GM12892 (cell line): Measurements from ENCODE around the gene KRT34.

Experiments
- POLR2A ChIP-seq: IDR thresholded peaks from 2 replicates; pipeline ENCODE4 v1.6.1; 2011; ENCODE audit warnings: low read depth, low read length, control low read depth
- POLR2AphosphoS5 ChIP-seq: IDR thresholded peaks from 2 replicates; pipeline ENCODE4 v1.6.1; 2011; ENCODE audit warnings: low read depth, low read length, control low read depth

DNA sequence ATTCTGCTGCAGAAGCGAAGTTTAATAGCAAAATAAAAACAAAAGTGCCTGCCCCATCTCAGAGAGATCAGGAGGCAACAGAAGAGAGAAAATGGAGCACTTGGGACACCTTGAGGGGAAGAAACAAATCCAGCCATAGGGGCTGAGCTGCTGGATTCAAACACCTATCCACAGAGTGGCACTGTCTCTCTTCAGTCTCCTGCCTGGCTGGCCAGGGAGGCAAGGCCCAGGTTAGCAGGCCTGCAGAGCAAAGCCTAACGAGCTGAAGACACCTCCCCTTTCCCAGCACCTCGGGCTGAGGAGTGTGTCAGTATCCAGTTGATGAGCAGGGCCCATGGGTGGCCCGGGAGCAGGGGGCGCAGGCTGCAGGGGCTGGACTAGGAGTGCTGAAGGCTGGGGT lies 24.1 kb upstream of the KRT34 start:
- TF ChIP-seq POLR2A, result no peak
- no peak for TF ChIP-seq POLR2AphosphoS5
